ENCODE results near the gene VPS13D. TPM values are rescaled to one million over a fixed set of nuclear protein-coding genes. Genes with fewer than 3 reads are reported as not detected.
A peak's percentile ranks its signal among the peaks of the same experiment; 100 is the strongest.

VPS13D gene
- total RNA-seq, 1 experiment from 2014 or later, result 30.7 TPM

GRCh38 chr1:12412439-12412838, 182.6 kb downstream of the VPS13D start:
- Histone ChIP-seq H3K27ac (ENCODE audit: low read length) (no peak overlapping the region), H3K9me2 (replicated peaks; ENCODE audit: low read length) (no peaks in the 10 kb centered on the region), H3K9me3 (ENCODE audit: low read length) (0 out of 2 replicates have a peak, but pooled peaks cover 4% of the 10 kb centered on the region), H4K20me1 (ENCODE audit: low read length) (no peaks in the 10 kb centered on the region), H3K4me3 (ENCODE audit: low read length) (no peak overlapping the region), H3F3A (ENCODE audit: low read length, unreplicated experiment) (no peaks in the 10 kb centered on the region), H3K9ac (ENCODE audit: low read length) (no peak overlapping the region), H3K27me3 (ENCODE audit: low read length) (no peaks in the 10 kb centered on the region), H3K36me3 (ENCODE audit: low read depth, low read length) (peaks cover 19% of the 10 kb centered on the region), H3K4me1 (ENCODE audit: insufficient read depth, low read length) (peaks cover 25% of the 10 kb centered on the region), H2AFZ (ENCODE audit: low read length) (no peak overlapping the region), H3K4me2 (ENCODE audit: low read length) (no peak overlapping the region), H3K79me2 (ENCODE audit: low read length) (no peaks in the 10 kb centered on the region)
- intact Hi-C loops (cut with micrococcal nuclease), result no loop called here
- ChIA-PET CTCF (no interaction called here), POLR2A (ENCODE audit: unreplicated experiment) (no interaction called here)
- DNase-seq, result no peak
- BruUV-seq (replicated peaks), result no TSS peak
- TF ChIP-seq, protein P1, sequence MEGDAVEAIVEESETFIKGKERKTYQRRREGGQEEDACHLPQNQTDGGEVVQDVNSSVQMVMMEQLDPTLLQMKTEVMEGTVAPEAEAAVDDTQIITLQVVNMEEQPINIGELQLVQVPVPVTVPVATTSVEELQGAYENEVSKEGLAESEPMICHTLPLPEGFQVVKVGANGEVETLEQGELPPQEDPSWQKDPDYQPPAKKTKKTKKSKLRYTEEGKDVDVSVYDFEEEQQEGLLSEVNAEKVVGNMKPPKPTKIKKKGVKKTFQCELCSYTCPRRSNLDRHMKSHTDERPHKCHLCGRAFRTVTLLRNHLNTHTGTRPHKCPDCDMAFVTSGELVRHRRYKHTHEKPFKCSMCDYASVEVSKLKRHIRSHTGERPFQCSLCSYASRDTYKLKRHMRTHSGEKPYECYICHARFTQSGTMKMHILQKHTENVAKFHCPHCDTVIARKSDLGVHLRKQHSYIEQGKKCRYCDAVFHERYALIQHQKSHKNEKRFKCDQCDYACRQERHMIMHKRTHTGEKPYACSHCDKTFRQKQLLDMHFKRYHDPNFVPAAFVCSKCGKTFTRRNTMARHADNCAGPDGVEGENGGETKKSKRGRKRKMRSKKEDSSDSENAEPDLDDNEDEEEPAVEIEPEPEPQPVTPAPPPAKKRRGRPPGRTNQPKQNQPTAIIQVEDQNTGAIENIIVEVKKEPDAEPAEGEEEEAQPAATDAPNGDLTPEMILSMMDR (conservative IDR thresholded peaks at IDR 0.05; ENCODE audit: low read depth, low read length), result no peak
- TF ChIP-seq EZH2phosphoT487 (IDR thresholded peaks at IDR 0.05; ENCODE audit: borderline replicate concordance, low read length), result no peak
- TF ChIP-seq EZH2 (IDR thresholded peaks at IDR 0.05; ENCODE audit: low read length, unreplicated experiment), result no peak
- no peak for ATAC-seq

GRCh38 chr1:12413664-12414410, 184.0 kb downstream of the VPS13D start:
- TF ChIP-seq, protein P1 (conservative IDR thresholded peaks at IDR 0.05; ENCODE audit: low read depth, low read length), result no peak
- TF ChIP-seq EZH2 (IDR thresholded peaks at IDR 0.05; ENCODE audit: low read length, unreplicated experiment) (no peak), EZH2phosphoT487 (IDR thresholded peaks at IDR 0.05; ENCODE audit: borderline replicate concordance, low read length) (no peak)
- DNase-seq (peak; percentile 65), ATAC-seq (peak; percentile 35; the same call in 1 of the 2 replicates)
- Histone ChIP-seq H3K27ac (ENCODE audit: low read length) (no peak overlapping the region), H3K27me3 (ENCODE audit: low read length) (no peaks in the 10 kb centered on the region), H3K4me2 (ENCODE audit: low read length) (no peak overlapping the region), H3F3A (ENCODE audit: low read length, unreplicated experiment) (no peaks in the 10 kb centered on the region), H3K4me1 (ENCODE audit: insufficient read depth, low read length) (peaks cover 18% of the 10 kb centered on the region; the same call in 1 of the 2 replicates), H3K79me2 (ENCODE audit: low read length) (no peaks in the 10 kb centered on the region), H3K36me3 (ENCODE audit: low read depth, low read length) (peaks cover 21% of the 10 kb centered on the region), H4K20me1 (ENCODE audit: low read length) (no peaks in the 10 kb centered on the region), H3K9ac (ENCODE audit: low read length) (no peak overlapping the region), H3K4me3 (ENCODE audit: low read length) (no peak overlapping the region), H3K9me2 (replicated peaks; ENCODE audit: low read length) (no peaks in the 10 kb centered on the region), H3K9me3 (ENCODE audit: low read length) (0 out of 2 replicates have a peak, but pooled peaks cover 4% of the 10 kb centered on the region), H2AFZ (ENCODE audit: low read length) (no peak overlapping the region)
- no TSS peak for BruUV-seq (replicated peaks)
- intact Hi-C loops (cut with micrococcal nuclease), result no loop called here
- CTCF ChIA-PET, result no interaction called here
- POLR2A ChIA-PET (ENCODE audit: unreplicated experiment), result interaction anchor here (0.6 kb wide), 1 partner anchor 204 kb away, joined by 6 read pairs; no protein-coding TSS in a partner anchor

Measured in PC-3 (cell line).